ENCODE measurements around the gene AHRR.

- TF ChIP-seq REST (IDR thresholded peaks at IDR 0.05; ENCODE audit: low read depth) = no peak
- no peak for TF ChIP-seq CEBPB (IDR thresholded peaks at IDR 0.05)
- no peak for TF ChIP-seq RAD21 (IDR thresholded peaks at IDR 0.05; ENCODE audit: low read depth)
- no peak for TF ChIP-seq TAF1 (IDR thresholded peaks at IDR 0.05; ENCODE audit: low read depth)
- no peak for TF ChIP-seq TEAD4 (IDR thresholded peaks at IDR 0.05)
- no peak for TF ChIP-seq YY1 (IDR thresholded peaks at IDR 0.05; ENCODE audit: low read depth)
- TF ChIP-seq EP300 (IDR thresholded peaks at IDR 0.05; ENCODE audit: borderline replicate concordance) = no peak
- no peak for TF ChIP-seq MAX (IDR thresholded peaks at IDR 0.05)
- no peak for TF ChIP-seq FOXM1 (IDR thresholded peaks at IDR 0.05; ENCODE audit: borderline replicate concordance, low read depth)
These were observed 112.3 kb downstream of the AHRR start for GRCh38 chr5:433836-434235.
